ENCODE measurements around the gene RANBP1. TPM values are rescaled to one million over a fixed set of nuclear protein-coding genes. Genes with fewer than 3 reads are reported as not detected.
A peak's percentile ranks its signal among the peaks of the same experiment; 100 is the strongest.

The RANBP1 gene
- total and polyA plus RNA-seq, 9 of the 15 experiments (the other 6 are each of a cell fraction or from before 2014, with no cell fraction given), result 162 to 2,891 (median 1,289) TPM

- Histone ChIP-seq H3K9me1 (ENCODE audit: control insufficient read depth, insufficient read depth, low read length) (no peaks in the 10 kb centered on the region), H3K27ac (ENCODE audit: extremely low read depth, low read depth, low read length) (no peak overlapping the region), H2AFZ (ENCODE audit: low read depth, low read length) (no peak overlapping the region), H3K79me2 (ENCODE audit: control insufficient read depth, insufficient read depth, low read length) (no peaks in the 10 kb centered on the region), H4K20me1 (replicated peaks; ENCODE audit: control insufficient read depth, insufficient read depth, low read length) (peaks cover 34% of the 10 kb centered on the region), H3K4me2 (ENCODE audit: insufficient read depth, low read length) (no peak overlapping the region), H3K27me3 (ENCODE audit: control insufficient read depth in 2 of 2, insufficient read depth in 2 of 2, low read length in 2 of 2) (peaks cover 24 to 60% of the 10 kb centered on the region in 2 experiments; a peak in 4 of 5 replicates), H3K9ac (ENCODE audit: insufficient read depth in 1 of 2, low read depth in 2 of 2, low read length in 2 of 2) (peak overlapping the region in 1 of 2 experiments; percentile 46; a peak in 2 of 4 replicates), H3K4me1 (replicated peaks in 1 of 2; ENCODE audit: control insufficient read depth in 2 of 2, insufficient read depth in 2 of 2, low read length in 2 of 2) (peaks cover 0 to 58% of the 10 kb centered on the region in 2 experiments; a peak in 2 of 5 replicates), H3K4me3 (no peak overlapping the region), H3K9me3 (replicated peaks; ENCODE audit: control insufficient read depth, insufficient read depth, low read depth, low read length) (peaks cover 6% of the 10 kb centered on the region), H3K36me3 (ENCODE audit: control insufficient read depth, insufficient read depth, low read length) (no peaks in the 10 kb centered on the region)
- FAIRE-seq (no peak), ATAC-seq (no peak), DNase-seq (ENCODE audit: extremely low read depth in 1 of 4, low spot score in 3 of 4) (no peak)
- intact Hi-C loops (cut with micrococcal nuclease) (loop anchor here (5.0 to 10.0 kb wide), 2 partner anchors 34 to 256 kb away; no protein-coding TSS in a partner anchor), in situ Hi-C loops (cut with MboI) (loop anchor here (5.0 to 25.0 kb wide), 3 partner anchors 134 to 529 kb away; no protein-coding TSS in a partner anchor)
- ChIA-PET CTCF (ENCODE audit: low intra/inter-chr PET ratio) (interaction anchor here (0.6 to 5.5 kb wide), 3 partner anchors 126 to 298 kb away, joined by 3 to 126 read pairs (median 22); no protein-coding TSS in a partner anchor), POLR2A (interaction anchor here (0.7 to 1.3 kb wide), 2 partner anchors 126 to 276 kb away, joined by 3 to 5 read pairs; no protein-coding TSS in a partner anchor)
- BruUV-seq (replicated peaks), result no TSS peak
- WGBS (ENCODE audit: insufficient coverage, low coverage, missing lambda C conversion rate), result 8% methylated on average over 15 of the region's 15 CpGs
- TF ChIP-seq RAD51 (IDR thresholded peaks at IDR 0.05; ENCODE audit: borderline replicate concordance, low read depth) (no peak), IRF2 (CRISPR knock-in tag; IDR thresholded peaks at IDR 0.05) (no peak), HES1 (IDR thresholded peaks at IDR 0.05; ENCODE audit: low read depth) (no peak), CREM (IDR thresholded peaks at IDR 0.05; ENCODE audit: low read depth) (no peak), YY1 (IDR thresholded peaks at IDR 0.05; ENCODE audit: borderline replicate concordance in 1 of 3, control insufficient read depth in 1 of 3, extremely low read depth in 1 of 3, insufficient read depth in 3 of 3, insufficient read length in 1 of 3, insufficient replicate concordance in 2 of 3, low read depth in 1 of 3, low read length in 2 of 3) (no peak), ZNF41 (CRISPR knock-in tag; conservative IDR thresholded peaks at IDR 0.05) (no peak), CHD4 (IDR thresholded peaks at IDR 0.05; ENCODE audit: insufficient read depth, insufficient replicate concordance, low read depth, low read length, poor library complexity, severe bottlenecking) (no peak), ZNF77 (CRISPR knock-in tag; IDR thresholded peaks at IDR 0.05) (no peak), ZHX1 (conservative IDR thresholded peaks at IDR 0.05; ENCODE audit: low read length) (no peak), ZBTB1 (CRISPR knock-in tag; IDR thresholded peaks at IDR 0.05; ENCODE audit: borderline replicate concordance, low read depth) (0 out of 2 replicates have a peak, but pooled peaks have one; percentile 20), ZNF12 (CRISPR knock-in tag; IDR thresholded peaks at IDR 0.05) (no peak), ATF3 (IDR thresholded peaks at IDR 0.05) (no peak), ATF3 (CRISPR knock-in tag; conservative IDR thresholded peaks at IDR 0.05) (no peak)
These were observed 42.6 kb downstream of the RANBP1 start for GRCh38 chr22:20158391-20159036.

All from K562 (cell line).